ENCODE results near the gene CARMIL1.
"Not testable (repeated sequence)": the region's sequence is repeated elsewhere in the genome, so short reads cannot be mapped to it uniquely, and the experiment has no call there.

CARMIL1 gene

DNA sequence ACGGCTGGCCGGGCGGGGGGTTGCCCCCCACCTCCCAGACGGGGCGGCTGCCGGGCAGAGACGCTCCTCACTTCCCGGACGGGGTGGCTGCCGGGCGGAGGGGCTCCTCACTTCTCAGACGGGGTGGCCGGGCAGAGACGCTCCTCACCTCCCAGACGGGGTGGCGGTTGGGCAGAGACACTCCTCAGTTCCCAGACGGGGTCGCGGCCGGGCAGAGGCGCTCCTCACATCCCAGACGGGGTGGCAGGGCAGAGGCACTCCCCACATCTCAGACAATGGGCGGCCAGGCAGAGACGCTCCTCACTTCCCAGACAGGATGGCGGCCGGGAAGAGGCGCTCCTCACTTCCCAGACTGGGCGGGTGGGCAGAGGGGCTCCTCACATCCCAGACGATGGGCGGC, 306.9 kb downstream of the CARMIL1 start:
- not testable (repeated sequence) for DNase-seq

DNA sequence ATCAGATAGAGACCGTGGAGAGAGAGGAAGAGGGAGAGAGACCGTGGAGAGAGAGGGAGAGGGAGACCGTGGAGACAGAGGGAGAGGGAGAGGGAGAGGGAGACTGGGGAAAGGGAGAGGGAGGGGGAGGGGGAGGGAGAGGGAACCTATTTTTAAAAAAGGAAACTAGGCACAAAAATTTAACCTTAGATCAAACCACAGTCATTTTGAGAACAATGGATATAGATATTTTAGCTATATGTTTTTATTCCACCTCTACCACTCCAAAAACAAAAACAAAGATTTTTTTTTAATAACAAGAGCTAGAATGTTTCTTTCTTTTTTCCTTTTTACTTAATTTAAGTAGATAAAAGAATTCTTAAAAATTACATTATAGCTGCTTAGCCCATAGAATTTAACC, 307.8 kb downstream of the CARMIL1 start:
- DNase-seq: no peak

GRCh38 chr6:25590986-25591385, 311.8 kb downstream of the CARMIL1 start:
- no peak for DNase-seq

GRCh38 chr6:25596928-25597818, 318.0 kb downstream of the CARMIL1 start:
- no peak for DNase-seq

GRCh38 chr6:25599516-25600085, 320.4 kb downstream of the CARMIL1 start:
- no peak for DNase-seq

- DNase-seq: no peak
These were observed 322.9 kb downstream of the CARMIL1 start for GRCh38 chr6:25601800-25602673.

- no peak for DNase-seq
These were observed 323.5 kb downstream of the CARMIL1 start for GRCh38 chr6:25602674-25602982.

DNA sequence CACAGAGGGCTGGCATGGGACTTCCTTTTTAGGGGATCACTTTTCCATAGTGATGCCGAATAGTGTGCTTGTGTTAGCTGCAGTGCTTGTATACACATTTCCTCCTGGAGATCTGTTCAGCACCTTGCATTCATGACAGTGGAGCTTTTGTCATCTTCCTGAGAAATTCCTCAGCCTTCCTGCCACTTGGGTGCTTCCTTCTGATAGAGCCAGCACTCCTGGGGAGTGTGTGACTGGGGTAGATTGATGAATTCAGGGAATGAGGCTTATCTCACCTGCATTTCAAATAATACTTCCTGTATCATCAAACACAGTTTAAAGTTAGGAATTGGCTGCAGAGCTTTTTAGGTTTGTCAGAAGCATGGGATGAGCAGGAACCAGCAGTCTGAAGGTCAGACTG, 324.1 kb downstream of the CARMIL1 start:
- no peak for DNase-seq

DNA sequence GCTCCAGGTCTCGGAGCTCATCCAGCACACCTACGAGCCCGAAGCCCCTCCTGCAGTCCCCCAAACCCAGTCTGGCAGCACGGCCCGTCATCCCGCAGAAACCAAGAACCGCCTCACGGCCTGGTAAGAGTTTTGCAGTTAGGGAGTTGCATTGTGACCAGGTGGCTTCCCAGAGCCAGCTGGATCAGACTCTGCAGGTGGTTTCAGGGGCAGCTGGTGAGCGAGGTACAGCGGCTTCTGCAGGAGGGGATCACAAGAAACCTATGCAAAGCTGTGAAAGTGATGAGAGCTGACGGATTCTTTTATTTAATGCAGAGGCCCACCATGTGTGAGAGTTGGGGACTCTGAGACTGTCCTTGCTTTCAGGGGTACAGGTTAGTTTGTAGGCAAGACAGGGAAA, 327.0 kb downstream of the CARMIL1 start:
- DNase-seq: no peak

- DNase-seq: no peak
These were observed 329.5 kb downstream of the CARMIL1 start for GRCh38 chr6:25608558-25609174.

DNA sequence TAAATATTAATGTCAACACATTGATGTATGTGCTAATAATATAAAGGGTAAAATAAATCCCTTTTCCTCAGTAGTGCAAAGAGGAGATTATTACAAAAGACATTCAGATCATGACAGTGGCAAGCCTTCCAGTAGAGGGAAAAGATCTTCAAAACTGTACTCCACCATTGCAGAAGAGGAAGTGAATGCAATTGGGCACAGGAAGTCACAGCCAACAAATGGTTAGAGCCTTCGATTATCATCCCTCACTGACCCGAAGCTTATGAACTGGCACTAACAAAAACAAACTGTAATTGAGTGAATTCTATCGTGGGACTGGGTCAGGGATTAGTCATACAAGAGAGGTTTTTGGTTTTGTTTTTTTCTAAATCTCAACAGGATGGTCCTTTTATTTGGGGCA, 333.5 kb downstream of the CARMIL1 start:
- DNase-seq: no peak

DNA sequence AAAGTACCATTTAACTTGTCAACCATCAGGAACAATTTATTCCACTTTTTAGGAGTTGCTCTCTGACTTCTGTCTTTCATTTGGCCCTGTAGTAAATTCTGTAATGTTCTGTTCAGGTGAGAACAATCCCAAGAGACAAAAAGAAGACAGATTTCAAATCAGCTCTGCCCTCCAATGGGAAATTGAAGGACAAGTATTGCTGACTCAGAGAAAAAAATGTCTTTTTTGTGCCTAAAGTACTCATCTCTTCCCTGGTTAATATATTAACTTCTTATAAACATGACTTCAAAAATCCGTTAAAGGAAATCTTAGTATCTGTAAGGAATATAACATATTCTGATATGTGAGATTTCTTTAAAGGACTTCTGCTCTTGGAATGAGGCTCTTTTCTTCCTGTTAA, 334.2 kb downstream of the CARMIL1 start:
- no peak for DNase-seq

DNA sequence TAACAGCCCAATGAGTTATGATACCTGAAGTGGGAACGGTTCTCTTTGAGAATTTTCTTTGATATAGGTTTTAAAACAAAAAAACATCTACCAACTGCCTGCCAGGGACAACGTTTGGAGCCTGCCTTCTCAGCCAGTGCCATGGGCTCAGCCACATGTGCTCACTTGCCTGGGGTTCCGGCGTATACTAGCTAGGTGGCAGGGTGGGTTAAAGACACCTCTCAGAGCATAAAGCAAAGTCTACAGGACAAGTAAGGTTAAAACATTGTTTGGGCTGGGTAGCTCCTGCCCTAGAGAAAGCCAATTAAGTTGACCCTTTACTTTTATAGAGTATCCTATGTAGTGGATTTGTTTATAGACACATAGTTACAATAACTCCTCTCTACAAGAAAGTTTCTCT, 334.9 kb downstream of the CARMIL1 start:
- DNase-seq: no peak

DNA sequence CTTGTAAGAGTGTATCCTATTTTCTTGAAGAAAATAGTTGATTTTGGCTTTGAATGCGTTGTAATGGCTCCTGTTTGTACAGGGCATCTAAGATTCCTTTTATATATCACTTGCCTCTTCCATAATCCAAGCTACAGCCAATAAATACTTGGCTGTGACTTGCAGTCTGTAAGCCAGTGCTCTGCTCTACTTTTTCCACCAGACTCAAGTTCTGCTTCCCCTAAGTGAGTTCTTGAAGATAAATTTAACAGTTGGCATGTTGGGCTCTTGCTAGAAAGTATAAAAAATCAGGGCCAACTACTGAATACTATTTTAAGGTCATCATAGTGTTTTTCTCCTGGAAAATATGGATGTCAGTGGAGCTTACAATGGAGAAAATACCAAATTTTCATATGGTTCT, 336.3 kb downstream of the CARMIL1 start:
- no peak for DNase-seq

DNA sequence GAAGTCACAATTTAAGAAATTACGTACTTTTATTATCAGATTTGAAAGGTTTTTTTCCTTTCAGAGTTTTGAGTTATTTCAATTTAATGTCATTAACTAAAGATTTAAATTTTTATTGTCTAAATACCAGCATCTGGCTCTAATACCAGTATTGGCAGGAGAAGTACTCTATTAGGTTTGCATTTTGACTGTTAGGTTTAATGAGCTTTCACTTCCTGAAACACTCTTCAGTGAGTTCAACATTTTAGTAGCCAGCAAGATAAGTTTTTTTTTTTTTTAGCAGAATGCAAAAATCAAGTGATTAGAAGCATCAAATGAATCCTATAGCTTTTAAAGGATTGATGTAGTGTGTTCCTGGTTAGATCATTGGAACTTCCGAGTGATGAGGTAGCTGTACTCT, 338.8 kb downstream of the CARMIL1 start:
- no peak for DNase-seq

DNA sequence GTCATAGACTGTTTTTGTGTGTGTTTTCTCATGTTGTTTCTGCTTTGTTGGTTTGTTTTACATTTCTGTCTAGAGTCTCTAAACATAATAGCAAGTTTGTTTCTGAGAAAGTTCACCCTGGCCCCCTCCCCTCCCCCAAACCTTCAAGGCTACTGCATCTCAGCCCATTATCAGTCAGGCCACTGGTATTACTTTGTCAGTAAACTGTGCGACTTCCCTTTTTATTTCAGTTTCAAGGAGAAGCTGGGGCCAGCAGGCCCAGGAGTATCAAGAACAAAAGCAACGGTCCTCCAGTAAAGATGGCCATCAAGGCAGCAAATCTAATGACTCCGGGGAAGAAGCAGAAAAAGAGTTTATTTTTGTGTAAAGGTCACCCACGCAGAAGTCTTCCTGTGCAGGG, 340.0 kb downstream of the CARMIL1 start:
- DNase-seq: no peak

DNA sequence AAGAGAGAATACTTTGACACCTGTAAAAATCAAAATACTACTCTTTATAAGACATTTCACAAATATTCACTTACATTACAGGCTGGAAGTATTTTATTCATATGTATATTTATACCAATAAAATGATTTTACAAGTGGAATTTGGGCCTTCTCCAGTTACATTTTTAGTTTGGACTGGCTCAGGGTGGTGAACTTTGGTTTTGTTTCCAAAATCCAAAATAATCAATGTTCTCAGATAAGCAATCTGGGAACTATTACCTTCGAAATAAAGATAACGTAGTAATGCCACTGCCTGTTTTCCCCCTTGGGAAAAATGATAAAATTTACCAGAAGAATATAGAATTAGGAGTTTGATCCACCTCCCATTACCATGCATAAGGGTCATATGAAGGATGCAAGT, 341.2 kb downstream of the CARMIL1 start:
- DNase-seq: no peak

DNA sequence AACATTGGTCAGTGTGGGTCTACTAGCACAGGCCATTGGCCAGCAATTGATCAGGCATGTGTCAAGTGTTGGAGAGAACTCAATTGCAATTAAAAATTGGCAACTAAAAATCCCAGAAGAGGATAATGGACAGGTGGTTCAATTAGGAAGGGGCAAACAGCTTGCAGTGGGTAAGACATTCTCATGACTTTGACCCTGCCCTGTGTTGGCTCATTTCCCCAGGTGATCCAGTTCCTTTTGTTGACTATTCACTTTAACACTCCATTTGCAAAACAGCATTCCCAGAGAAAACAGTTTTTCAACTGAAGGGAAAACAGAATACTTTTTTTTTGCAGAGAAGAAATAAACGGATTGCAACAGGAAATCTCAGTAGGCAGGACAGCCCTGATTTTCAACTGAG, 343.9 kb downstream of the CARMIL1 start:
- DNase-seq: no peak

DNA sequence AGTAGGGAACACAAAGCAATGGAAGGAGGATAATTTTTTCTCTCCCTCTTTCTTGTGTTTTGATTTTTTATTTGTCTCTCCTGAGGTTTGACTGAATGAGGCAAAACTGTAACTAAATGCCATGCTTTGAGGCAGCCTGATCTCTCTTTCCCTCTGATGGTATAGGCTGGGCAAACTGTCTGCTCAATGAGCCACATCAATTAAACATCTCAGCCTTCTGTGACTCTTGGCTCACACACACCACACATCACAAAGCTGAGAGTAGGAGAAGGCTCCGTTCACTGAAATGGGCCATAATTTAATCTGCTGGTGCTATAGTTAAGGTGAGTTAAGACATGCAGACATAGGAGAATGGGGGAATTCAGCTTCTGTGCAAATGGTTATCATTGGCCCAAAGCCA, 344.7 kb downstream of the CARMIL1 start:
- no peak for DNase-seq

GRCh38 chr6:25627001-25627400, 347.8 kb downstream of the CARMIL1 start:
- DNase-seq: no peak

GRCh38 chr6:25628471-25629197, 349.5 kb downstream of the CARMIL1 start:
- DNase-seq: no peak

DNA sequence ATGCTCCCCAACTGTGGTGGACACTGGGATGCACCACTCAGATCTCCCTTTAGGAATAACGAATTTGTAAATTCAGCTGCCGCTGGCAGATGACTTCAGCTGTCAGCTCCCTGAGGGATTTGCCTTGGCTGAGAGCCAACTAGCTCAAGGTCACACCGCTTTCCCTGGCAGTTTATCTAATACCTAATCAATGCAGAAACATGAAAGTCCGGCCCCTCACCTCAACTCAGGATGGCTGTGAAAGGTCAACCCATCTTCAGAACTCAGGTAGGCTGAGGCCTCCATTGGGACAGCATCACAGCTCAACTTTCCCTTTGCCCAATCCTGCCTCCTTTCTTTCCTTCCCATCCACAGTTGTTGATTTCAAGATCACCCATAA, 350.0 kb downstream of the CARMIL1 start:
- DNase-seq: no peak

All from activated CD4-positive, alpha-beta T cell treated with anti-CD3 and anti-CD28 coated beads for 48 hours (primary cell).